Body of pancreas (tissue), 4 donors: ENCODE results near the gene SFPQ.

Experiments used
- CTCF ChIP-seq, 7 experiments: fragments of 450-650 bp in 4 of 7; fragments of 200-600 bp in 3 of 7; sonication (generic) in 3 of 7; IDR thresholded peaks; one replicate each; pipeline ENCODE4 v1.5.1; 2016 to 2019; ENCODE audit warnings: antibody characterized with exemption in 7 of 7
- POLR2A ChIP-seq, 3 donors: fragments of 450-650 bp; IDR thresholded peaks; one replicate each; pipeline ENCODE4 v1.6.1; 2016; ENCODE audit warnings: antibody characterized with exemption in 3 of 3, mild to moderate bottlenecking in 2 of 3

GRCh38 chr1:35223084-35223630 is 30.2 kb upstream of the SFPQ start:
- TF ChIP-seq CTCF (IDR thresholded peaks at IDR 0.05) (no peak), POLR2A (IDR thresholded peaks at IDR 0.05) (no peak)
